ENCODE results near the gene KIF9. TPM values are rescaled to one million over a fixed set of nuclear protein-coding genes. Genes with fewer than 3 reads are reported as not detected.

KIF9 gene
- polyA plus RNA-seq, 1 donor from 2014 or later, result 15.6 TPM

DNA sequence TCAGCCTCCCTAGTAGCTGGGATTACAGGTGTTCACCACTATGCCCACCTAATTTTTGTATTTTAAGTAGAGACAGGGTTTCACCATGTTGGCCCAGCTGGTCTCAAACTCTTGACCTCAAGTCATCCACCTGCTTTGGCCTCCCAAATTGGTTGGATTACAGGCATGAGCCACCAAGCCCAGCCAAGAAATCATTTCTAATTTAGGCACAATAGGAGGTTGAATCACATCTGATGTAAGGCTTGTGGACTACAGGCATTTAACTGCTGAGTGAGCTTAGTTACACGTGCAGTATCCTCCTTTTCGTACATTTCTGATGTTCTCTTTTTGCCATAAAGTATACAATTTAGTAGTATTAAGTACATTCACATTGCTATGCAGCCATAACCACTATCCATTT, 87.6 kb downstream of the KIF9 start:
- H3K36me3 ChIP-seq (ENCODE audit: insufficient read depth, low read length), result no peaks in the 10 kb centered on the region
- H3K27ac ChIP-seq (ENCODE audit: low read length), result no peak overlapping the region
- no peak overlapping the region for H3K4me3 ChIP-seq (ENCODE audit: low read length)
- no peak overlapping the region for H2AFZ ChIP-seq (ENCODE audit: low read depth, low read length)
- no peak overlapping the region for H3K4me2 ChIP-seq (ENCODE audit: low read length)
- no peaks in the 10 kb centered on the region for H3F3A ChIP-seq (ENCODE audit: insufficient read depth, low read length, poor library complexity, severe bottlenecking)
- TF ChIP-seq, protein P1, sequence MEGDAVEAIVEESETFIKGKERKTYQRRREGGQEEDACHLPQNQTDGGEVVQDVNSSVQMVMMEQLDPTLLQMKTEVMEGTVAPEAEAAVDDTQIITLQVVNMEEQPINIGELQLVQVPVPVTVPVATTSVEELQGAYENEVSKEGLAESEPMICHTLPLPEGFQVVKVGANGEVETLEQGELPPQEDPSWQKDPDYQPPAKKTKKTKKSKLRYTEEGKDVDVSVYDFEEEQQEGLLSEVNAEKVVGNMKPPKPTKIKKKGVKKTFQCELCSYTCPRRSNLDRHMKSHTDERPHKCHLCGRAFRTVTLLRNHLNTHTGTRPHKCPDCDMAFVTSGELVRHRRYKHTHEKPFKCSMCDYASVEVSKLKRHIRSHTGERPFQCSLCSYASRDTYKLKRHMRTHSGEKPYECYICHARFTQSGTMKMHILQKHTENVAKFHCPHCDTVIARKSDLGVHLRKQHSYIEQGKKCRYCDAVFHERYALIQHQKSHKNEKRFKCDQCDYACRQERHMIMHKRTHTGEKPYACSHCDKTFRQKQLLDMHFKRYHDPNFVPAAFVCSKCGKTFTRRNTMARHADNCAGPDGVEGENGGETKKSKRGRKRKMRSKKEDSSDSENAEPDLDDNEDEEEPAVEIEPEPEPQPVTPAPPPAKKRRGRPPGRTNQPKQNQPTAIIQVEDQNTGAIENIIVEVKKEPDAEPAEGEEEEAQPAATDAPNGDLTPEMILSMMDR (IDR thresholded peaks at IDR 0.05; ENCODE audit: poor library complexity, severe bottlenecking), result no peak
- no peak for TF ChIP-seq SMC3 (conservative IDR thresholded peaks at IDR 0.05; ENCODE audit: poor library complexity)
- no peak for TF ChIP-seq EP300 (conservative IDR thresholded peaks at IDR 0.05; ENCODE audit: poor library complexity, severe bottlenecking)
- no peak for TF ChIP-seq TAF1 (IDR thresholded peaks at IDR 0.05; ENCODE audit: low read depth)
- TF ChIP-seq RAD21 (conservative IDR thresholded peaks at IDR 0.05), result no peak
- no peak for TF ChIP-seq MXI1 (conservative IDR thresholded peaks at IDR 0.05; ENCODE audit: poor library complexity, severe bottlenecking)
- no peak for TF ChIP-seq EZH2 (IDR thresholded peaks at IDR 0.05; ENCODE audit: borderline replicate concordance, insufficient read depth, low read length, poor library complexity, severe bottlenecking)
- TF ChIP-seq, protein P2, sequence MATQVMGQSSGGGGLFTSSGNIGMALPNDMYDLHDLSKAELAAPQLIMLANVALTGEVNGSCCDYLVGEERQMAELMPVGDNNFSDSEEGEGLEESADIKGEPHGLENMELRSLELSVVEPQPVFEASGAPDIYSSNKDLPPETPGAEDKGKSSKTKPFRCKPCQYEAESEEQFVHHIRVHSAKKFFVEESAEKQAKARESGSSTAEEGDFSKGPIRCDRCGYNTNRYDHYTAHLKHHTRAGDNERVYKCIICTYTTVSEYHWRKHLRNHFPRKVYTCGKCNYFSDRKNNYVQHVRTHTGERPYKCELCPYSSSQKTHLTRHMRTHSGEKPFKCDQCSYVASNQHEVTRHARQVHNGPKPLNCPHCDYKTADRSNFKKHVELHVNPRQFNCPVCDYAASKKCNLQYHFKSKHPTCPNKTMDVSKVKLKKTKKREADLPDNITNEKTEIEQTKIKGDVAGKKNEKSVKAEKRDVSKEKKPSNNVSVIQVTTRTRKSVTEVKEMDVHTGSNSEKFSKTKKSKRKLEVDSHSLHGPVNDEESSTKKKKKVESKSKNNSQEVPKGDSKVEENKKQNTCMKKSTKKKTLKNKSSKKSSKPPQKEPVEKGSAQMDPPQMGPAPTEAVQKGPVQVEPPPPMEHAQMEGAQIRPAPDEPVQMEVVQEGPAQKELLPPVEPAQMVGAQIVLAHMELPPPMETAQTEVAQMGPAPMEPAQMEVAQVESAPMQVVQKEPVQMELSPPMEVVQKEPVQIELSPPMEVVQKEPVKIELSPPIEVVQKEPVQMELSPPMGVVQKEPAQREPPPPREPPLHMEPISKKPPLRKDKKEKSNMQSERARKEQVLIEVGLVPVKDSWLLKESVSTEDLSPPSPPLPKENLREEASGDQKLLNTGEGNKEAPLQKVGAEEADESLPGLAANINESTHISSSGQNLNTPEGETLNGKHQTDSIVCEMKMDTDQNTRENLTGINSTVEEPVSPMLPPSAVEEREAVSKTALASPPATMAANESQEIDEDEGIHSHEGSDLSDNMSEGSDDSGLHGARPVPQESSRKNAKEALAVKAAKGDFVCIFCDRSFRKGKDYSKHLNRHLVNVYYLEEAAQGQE (IDR thresholded peaks at IDR 0.05; ENCODE audit: borderline replicate concordance), result no peak
- TF ChIP-seq POLR2AphosphoS5 (IDR thresholded peaks at IDR 0.05), result no peak
- no peaks in the 10 kb centered on the region for H3K27me3 ChIP-seq (ENCODE audit: insufficient read depth, low read depth, low read length)
- no peaks in the 10 kb centered on the region for H3K79me2 ChIP-seq (replicated peaks; ENCODE audit: insufficient read depth, low read length)
- H3K9me2 ChIP-seq (ENCODE audit: insufficient read depth, low read length), result no peaks in the 10 kb centered on the region
- no peak overlapping the region for H3K9ac ChIP-seq (ENCODE audit: low read length)
- H3K9me3 ChIP-seq (ENCODE audit: low read length), result no peaks in the 10 kb centered on the region
- H4K20me1 ChIP-seq (ENCODE audit: insufficient read depth), result no peaks in the 10 kb centered on the region

DNA sequence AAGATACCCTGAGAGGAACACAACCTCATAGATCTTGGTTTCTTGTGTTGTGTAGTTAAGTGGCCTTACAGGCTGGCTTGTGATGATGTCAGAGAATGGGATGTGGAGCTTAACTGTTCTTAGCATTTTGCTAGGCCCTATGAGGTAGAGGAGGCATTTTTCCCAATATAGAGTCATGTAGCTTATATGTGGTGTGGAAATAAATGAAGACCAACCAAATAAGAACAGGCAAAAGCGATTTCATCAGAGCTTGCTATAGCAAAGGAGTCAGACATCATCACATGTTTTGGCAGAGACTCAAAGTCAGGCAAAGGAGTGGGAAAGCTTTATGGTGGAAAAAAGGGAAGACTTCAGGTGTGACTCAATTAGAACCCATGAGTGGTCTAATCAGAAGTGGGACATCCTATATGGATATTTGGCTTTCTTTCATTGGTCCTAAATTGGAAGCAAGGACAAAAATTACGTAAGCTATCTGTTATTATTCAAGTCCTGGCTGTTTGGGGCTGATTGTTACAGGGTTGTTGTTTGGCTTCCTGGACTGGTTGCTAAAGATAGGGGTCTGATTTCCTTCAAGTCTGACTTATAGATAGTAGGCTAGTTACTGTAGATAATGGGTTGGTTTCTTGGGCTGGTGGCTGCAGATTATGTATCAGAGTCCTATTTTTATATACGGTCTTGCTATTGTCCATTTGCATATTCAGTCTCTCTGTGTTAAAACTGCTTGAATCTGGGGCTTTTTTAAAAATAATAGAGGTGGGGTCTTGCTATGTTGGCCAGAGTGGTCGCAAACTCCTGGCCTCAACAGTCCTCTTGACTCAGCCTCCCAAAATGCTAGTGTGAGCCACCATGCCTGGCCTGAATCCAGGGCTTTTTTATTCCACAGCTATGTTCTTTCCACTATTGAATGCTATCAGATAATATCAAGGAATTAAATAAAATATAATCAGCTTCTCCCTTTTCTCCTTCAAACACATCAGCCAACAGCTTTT, 88.4 kb downstream of the KIF9 start:
- Histone ChIP-seq H4K20me1 (ENCODE audit: insufficient read depth) (no peaks in the 10 kb centered on the region), H3K9me2 (ENCODE audit: insufficient read depth, low read length) (no peaks in the 10 kb centered on the region)

More for the DNA sequence above, 88.4 kb downstream of the KIF9 start:
- no peak overlapping the region for H3K4me2 ChIP-seq (ENCODE audit: low read length)
- no peaks in the 10 kb centered on the region for H3K9me3 ChIP-seq (ENCODE audit: low read length)
- H3K27me3 ChIP-seq (ENCODE audit: insufficient read depth, low read depth, low read length), result no peaks in the 10 kb centered on the region
- no peak overlapping the region for H3K9ac ChIP-seq (ENCODE audit: low read length)
- TF ChIP-seq EZH2 (IDR thresholded peaks at IDR 0.05; ENCODE audit: borderline replicate concordance, insufficient read depth, low read length, poor library complexity, severe bottlenecking) (no peak), SMC3 (conservative IDR thresholded peaks at IDR 0.05; ENCODE audit: poor library complexity) (no peak), RAD21 (conservative IDR thresholded peaks at IDR 0.05) (no peak), MXI1 (conservative IDR thresholded peaks at IDR 0.05; ENCODE audit: poor library complexity, severe bottlenecking) (no peak), TAF1 (IDR thresholded peaks at IDR 0.05; ENCODE audit: low read depth) (no peak), EP300 (conservative IDR thresholded peaks at IDR 0.05; ENCODE audit: poor library complexity, severe bottlenecking) (no peak), POLR2AphosphoS5 (IDR thresholded peaks at IDR 0.05) (no peak)
- TF ChIP-seq, protein P1 (IDR thresholded peaks at IDR 0.05; ENCODE audit: poor library complexity, severe bottlenecking), result no peak
- TF ChIP-seq, protein P2 (IDR thresholded peaks at IDR 0.05; ENCODE audit: borderline replicate concordance), result no peak
- H3K36me3 ChIP-seq (ENCODE audit: insufficient read depth, low read length), result no peaks in the 10 kb centered on the region
- H3F3A ChIP-seq (ENCODE audit: insufficient read depth, low read length, poor library complexity, severe bottlenecking), result no peaks in the 10 kb centered on the region
- no peak overlapping the region for H3K4me3 ChIP-seq (ENCODE audit: low read length)
- H2AFZ ChIP-seq (ENCODE audit: low read depth, low read length), result no peak overlapping the region
- no peaks in the 10 kb centered on the region for H3K79me2 ChIP-seq (replicated peaks; ENCODE audit: insufficient read depth, low read length)
- H3K27ac ChIP-seq (ENCODE audit: low read length), result no peak overlapping the region
